DMS53 treated with DMSO at 0.1 percent for 48 hours (cell line): ENCODE results near the gene VAMP2.

Source experiments
- DNase-seq: peaks from one replicate; lab custom pipeline; 2025; ENCODE audit not compliant: unreplicated experiment; lab: John Stamatoyannopoulos, UW

The VAMP2 gene

GRCh38 chr17:8155996-8156245 lies 6.8 kb downstream of the VAMP2 start:
- DNase-seq: no peak

- no peak for DNase-seq
Measured at GRCh38 chr17:8155231-8155995, 7.3 kb downstream of the VAMP2 start.

GRCh38 chr17:8154608-8155155 lies 8.1 kb downstream of the VAMP2 start:
- DNase-seq: no peak

DNA sequence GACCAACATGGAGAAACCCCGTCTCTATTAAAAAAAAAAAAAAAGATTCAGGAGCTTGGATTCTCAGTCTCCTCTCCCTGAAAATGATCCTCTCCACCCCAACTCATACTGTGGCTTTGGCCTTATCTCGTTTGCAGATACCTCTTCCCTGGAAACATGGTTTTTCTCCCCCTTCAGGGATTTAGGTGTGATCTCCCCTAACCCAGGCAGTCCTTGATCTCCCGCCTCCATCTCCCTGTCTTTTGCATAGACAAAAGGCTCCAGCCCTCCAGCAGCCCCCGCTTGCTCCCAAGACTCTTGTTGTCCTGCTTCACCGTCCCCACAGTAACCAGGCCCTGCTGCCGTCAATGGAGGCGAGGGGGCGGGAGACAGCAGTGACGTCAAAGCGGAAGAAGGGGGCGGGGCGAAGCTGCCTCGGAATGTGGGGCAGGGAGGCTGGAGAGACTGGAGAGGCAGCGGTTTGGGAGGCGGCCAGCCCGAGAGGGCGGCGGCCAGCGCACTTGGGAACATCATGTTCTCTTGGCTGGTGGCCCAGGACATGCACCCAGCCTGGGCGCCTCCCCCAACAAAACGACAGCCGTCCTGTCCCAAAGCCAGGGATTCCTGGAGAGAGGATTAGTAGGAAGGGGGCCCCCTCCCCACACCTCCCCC lies 8.7 kb downstream of the VAMP2 start:
- peak; percentile 56 for DNase-seq

- peak; percentile 96 for DNase-seq
Measured at GRCh38 chr17:8153525-8153956, 9.2 kb downstream of the VAMP2 start.

- no peak for DNase-seq
Measured at GRCh38 chr17:8153031-8153451, 9.7 kb downstream of the VAMP2 start.

DNA sequence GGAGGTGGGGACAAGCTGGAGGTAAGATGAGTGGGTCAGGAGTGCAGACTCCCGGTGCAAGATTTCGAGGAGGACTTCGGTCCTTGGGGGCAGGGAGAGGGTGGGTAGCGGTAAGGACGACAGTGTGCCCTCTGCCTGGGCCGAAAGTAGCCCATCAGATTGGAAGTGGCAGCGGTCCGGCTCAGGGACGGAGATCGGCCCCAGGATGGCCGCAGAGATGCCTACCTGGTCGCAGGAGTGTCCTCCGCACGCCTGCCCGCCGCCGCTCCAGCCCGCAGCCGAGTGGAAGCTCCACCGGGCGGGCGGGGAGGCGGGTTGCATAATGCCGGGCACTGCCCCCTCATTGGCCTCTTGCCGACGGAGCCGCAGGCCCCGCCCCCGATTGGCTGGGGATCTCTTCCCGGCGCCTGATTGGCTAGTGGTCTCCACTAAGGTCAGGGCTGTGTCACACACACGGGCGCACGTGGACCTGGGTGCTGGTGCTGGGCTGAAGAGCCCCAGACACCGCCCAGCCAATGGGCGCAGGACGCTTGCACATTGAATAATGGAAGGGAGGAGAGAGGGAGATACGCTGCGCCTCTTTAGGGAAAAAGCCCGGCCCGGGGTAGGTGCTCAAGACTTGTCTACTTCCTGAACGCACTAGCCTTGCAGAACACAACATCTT lies 10.5 kb downstream of the VAMP2 start, which contains the start of gene PER1:
Gene PER1, minus strand, starts transcription at position 293 of the 664 bp plus-strand sequence. CDS start 1,698 bp downstream, outside the sequence.
- peak; percentile 99 for DNase-seq

- DNase-seq: peak; percentile 62
Measured at GRCh38 chr17:8151641-8152111, 11.1 kb downstream of the VAMP2 start.

- peak; percentile 75 for DNase-seq
Measured at GRCh38 chr17:8151120-8151640, 11.6 kb downstream of the VAMP2 start.

DNA sequence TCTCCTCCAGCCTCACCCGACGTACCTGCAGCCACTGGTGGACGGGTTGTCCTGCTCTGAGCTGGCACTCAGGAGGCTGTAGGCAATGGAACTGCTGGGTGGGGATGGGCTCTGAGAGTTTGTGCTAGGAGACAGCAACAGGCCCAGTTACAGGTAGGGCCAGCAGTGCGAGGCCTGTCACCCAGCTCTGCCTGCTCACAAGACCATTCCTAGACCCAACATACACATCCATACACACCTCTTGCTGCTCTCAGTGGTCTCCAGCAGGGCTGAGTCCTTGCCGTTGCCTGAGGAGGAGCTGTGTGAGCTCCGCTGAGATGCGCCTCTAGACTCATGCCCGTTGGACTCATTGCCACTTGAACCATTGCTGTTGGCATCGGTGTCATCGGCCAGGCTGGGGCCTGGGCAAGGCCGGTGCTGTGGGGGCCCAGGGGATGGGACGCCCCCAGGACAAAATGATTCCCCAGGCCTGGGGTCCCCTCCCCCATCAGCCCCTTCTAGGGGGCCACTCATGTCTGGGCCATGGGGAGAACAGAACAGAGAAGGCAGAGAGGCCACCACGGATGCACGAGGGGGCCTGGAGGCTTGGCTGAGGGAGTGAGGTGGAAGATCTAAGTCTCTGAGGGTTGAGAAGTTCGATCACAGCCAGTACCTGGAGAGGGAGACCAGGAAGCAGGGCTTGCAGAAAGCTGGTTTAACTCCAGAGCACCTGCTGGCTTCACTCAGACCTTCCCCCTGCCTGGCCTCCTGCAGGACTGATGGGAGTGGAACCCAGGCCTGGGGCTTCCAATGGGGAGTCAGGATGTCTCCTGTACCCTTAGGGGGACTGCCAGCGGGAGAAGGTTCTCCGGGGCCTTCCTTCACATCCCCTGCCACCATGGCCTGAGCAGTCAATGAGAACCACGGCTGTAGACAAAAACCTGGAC lies 12.3 kb downstream of the VAMP2 start:
- no peak for DNase-seq

- DNase-seq: no peak
Measured at GRCh38 chr17:8149419-8150193, 13.1 kb downstream of the VAMP2 start.

DNA sequence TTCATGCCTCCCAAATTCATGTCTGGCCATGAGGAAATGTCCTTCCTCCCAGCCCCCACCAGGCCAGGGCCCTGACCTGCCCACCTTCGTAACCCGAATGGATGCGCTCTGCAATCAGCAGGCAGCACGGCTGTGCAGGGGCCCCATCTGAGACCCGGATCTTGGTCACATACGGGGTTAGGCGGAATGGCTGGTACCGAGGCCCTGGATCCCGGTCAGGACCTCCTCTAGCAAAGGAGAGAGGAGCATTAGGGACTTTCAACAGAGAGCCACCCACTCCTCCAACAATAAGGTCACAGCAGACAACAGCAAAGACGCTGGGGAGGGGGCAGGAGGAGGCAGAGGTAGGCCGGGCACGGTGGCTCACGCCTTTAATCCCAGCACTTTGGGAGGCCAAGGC lies 14.2 kb downstream of the VAMP2 start:
- no peak for DNase-seq

- no peak for DNase-seq
Measured at GRCh38 chr17:8147805-8148404, 14.8 kb downstream of the VAMP2 start.

- no peak for DNase-seq
Measured at GRCh38 chr17:8147141-8147804, 15.5 kb downstream of the VAMP2 start.

- no peak for DNase-seq
Measured at GRCh38 chr17:8146381-8147140, 16.2 kb downstream of the VAMP2 start.

DNA sequence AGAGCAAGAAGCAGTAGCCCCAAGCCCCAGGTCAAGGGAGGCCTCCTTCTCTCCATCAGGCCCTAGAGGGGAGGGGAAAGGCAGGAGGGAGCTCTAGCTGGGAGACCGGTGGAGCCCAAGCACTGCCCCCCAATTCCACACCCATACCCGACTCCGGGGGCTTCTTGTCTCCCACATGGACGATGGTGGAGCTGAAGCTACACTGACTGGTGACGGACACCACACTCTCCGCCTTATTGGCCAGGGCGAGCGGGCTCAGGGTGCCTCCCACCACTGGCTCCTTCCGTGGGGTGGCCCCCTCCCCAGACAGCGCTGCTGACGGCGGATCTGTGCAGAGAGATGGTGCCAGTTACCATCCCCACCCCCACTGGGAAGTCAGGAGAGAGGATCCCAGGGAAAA lies 16.9 kb downstream of the VAMP2 start:
- no peak for DNase-seq

GRCh38 chr17:8144401-8145231 lies 18.1 kb downstream of the VAMP2 start:
- DNase-seq: no peak
